Measurements from ENCODE around the gene MAPK8.

Gene MAPK8

DNA sequence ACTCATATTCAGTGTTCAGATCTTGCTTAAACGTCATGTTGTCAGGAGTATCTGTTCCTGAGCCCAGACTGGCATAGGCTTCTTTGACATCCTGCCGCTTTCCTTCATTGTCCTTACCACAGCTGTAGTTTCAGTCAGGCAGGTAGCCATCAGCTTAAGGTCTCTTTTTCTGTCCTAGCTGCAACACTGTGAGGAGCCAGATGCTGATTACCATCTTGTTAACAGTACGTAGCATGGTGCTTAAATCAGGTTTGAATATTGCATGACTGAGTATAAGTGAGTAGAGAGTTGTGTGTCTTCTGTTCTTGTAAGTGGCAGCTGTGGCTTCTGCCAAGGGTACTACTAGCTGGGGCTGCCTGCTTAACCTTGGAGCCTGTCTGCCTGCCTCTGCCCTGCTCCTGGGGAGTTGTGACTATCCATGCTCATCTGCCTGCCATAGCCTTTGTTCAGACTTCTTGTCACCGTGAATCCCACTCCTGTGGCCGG, 92.6 kb downstream of the MAPK8 start:
- TF ChIP-seq, protein P1, sequence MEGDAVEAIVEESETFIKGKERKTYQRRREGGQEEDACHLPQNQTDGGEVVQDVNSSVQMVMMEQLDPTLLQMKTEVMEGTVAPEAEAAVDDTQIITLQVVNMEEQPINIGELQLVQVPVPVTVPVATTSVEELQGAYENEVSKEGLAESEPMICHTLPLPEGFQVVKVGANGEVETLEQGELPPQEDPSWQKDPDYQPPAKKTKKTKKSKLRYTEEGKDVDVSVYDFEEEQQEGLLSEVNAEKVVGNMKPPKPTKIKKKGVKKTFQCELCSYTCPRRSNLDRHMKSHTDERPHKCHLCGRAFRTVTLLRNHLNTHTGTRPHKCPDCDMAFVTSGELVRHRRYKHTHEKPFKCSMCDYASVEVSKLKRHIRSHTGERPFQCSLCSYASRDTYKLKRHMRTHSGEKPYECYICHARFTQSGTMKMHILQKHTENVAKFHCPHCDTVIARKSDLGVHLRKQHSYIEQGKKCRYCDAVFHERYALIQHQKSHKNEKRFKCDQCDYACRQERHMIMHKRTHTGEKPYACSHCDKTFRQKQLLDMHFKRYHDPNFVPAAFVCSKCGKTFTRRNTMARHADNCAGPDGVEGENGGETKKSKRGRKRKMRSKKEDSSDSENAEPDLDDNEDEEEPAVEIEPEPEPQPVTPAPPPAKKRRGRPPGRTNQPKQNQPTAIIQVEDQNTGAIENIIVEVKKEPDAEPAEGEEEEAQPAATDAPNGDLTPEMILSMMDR (conservative IDR thresholded peaks at IDR 0.05) = no peak
- no peak overlapping the region for H3K27ac ChIP-seq

DNA sequence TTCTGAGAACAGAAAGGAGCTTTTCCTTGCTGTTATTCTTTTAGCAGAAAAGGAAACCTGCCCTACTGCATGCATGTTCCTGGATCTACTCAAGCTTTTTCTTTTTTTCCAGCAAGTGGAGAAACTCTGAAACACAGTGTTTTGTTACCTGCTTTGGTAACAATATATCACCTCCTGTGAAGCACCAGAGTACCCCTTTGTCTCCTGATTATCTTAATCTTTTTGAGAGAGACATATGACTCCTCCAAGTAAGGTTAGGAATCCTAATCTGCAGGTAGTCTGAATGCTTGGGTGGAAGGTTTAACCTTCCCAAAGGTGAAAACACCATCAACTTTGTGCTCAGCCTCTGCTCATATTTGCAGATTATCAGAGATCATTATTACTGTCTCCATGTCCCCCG, 93.1 kb downstream of the MAPK8 start:
- H3K27ac ChIP-seq = no peak overlapping the region
- TF ChIP-seq, protein P1 (conservative IDR thresholded peaks at IDR 0.05) = no peak

DNA sequence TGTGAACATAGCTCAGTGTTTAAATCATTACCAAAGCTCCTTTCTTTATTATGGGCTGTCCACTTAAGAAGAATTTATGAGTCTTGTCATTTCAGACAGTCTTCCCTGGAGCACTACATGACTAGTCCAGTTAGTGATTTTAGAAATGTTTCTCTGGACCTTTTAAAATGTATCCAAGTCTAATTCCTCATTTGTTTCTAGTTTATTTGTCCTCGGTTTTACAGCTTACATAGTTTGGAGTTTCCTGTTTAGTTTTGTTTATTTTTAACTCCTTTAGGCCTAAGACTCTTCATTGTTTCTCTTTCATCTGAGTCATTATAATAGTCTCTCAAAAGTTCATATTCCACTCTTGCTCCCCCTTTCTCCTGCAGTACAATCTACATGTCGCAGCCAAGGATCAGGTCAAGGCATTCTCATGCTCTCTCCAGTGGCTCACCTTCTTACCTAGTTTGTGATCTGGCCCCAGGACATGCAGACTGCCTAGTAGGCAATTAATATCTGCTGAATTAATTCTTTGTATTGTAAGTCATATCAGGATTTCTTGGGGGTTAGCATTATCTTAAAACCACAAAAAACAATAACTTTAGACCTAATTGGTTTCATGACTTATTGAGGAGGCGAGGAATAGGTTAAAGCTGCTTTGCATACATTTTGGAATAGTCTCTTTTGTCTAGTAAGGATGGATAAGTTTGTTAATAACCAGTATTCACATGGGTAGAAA, 93.8 kb downstream of the MAPK8 start:
- H3K27ac ChIP-seq = no peak overlapping the region
- TF ChIP-seq, protein P1 (conservative IDR thresholded peaks at IDR 0.05) = no peak

DNA sequence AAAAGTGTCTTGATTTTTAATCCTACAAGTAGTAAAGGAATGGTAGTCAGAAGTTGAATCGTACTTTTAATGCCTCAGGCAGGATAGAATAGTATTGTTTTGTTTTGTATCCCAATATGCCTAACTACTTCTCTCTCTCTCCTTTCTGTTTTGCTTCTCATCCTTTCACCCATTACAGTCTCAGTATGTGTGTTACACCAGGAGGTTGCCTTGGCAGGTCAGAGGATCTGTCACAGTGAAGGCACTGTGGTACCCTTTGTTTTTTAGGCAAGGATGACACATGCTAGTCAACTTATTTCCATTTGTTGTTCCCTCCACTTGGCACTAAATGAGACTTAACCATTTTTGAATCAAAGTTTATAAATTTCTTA, 94.4 kb downstream of the MAPK8 start:
- TF ChIP-seq, protein P1 (conservative IDR thresholded peaks at IDR 0.05) = no peak
- no peak overlapping the region for H3K27ac ChIP-seq

DNA sequence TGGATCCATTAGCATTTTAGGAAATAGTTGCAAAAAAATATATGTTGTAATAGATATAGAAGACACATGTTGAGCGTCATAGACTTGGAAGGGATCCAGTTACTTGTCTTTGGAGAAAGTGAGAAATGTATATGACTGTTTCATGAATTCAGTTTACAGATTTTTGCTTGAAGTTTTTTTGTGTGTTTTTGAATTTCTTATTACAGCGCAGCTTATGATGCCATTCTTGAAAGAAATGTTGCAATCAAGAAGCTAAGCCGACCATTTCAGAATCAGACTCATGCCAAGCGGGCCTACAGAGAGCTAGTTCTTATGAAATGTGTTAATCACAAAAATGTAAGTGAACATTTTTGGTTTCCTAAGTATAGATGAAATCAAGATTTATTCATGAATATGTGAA, 98.2 kb downstream of the MAPK8 start:
- H3K27ac ChIP-seq = no peak overlapping the region
- TF ChIP-seq, protein P1 (conservative IDR thresholded peaks at IDR 0.05) = no peak

DNA sequence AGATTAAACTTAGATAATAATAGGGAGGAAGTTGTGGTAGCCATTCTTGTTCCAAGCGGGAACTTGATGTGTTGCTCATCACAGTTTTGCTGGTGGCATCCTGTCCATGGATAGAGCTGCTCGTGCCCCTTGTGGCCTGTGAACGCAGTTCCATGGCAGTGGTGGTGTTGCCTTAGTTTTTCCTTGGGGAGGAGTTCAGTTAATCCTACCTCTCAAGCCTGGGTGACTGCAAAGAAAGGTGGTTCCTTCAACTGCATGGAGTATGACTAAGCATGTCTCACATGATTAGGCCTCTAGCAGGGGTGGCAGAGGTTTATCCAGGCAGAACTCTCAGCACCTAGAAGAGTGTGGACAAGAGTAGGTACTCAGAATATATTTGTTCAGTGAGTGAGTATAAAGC, 99.7 kb downstream of the MAPK8 start:
- TF ChIP-seq, protein P1 (conservative IDR thresholded peaks at IDR 0.05) = no peak
- H3K27ac ChIP-seq = no peak overlapping the region

DNA sequence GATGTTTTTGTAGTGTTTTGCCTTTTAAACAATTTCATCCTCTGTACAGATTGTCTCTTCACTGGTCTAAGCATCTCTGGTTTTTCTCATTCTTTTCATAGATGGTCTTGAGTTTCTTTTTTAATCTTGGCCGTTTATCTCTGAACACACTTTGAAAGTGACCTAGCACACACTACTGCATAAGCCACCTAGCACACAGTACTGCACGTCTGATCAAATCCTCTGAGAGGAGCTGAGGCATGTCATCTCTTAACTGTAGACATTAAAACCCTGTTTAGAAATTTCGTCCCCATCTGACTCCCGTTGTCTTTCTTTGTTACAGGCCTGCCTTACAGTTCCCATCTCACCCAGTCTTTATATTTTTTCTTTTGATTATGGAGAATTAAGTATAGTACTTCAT, 100.2 kb downstream of the MAPK8 start:
- TF ChIP-seq, protein P1 (conservative IDR thresholded peaks at IDR 0.05) = no peak
- no peak overlapping the region for H3K27ac ChIP-seq

Measured in VCaP (cell line).